ENCODE data around the gene VAT1. TPM values are rescaled to one million over a fixed set of nuclear protein-coding genes. Genes with fewer than 3 reads are reported as not detected.

VAT1 gene
- total and polyA plus RNA-seq, 9 of the 15 experiments (the other 6 are each of a cell fraction or from before 2014, with no cell fraction given), result 29.4 to 153 (median 66.7) TPM

DNA sequence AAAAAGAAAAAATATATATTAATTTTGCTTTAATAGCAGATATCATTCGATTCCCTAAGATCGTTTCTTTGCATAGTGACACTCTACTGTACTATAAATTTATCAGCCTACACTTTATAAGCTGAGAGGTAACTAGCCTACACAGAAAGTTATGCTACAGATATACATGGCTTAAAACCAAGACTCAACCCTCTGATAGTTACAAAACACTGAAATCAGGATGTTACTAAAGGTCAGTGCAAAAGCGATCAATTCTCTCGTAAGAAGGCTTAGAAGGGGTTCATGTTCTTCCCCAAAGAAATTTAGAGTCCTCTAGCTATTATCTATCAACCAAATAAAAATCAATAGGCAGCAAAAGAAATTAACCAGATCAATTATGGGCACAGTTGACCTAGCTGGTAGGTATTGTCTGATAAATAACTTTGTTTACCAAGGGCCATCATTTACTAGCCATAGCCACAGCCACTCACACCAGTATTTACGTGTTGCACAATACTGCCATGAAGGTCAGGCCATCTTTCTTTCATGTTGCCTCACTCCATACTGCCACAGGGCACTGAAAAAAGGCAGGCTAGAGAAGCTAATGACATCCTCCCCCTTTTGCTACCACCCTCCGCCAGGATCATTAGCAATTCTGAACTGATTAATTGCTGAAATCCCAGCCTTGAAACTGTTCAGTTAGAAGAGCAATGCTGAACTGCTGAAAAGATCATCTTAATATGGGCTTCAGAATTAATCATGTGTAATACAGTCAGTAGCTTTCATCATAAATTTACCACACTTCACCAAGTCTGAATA, 46.6 kb upstream of the VAT1 start:
- Histone ChIP-seq H3K9ac (ENCODE audit: insufficient read depth in 1 of 2, low read depth in 2 of 2, low read length in 2 of 2) (no peak overlapping the region), H3K36me3 (ENCODE audit: control insufficient read depth, insufficient read depth, low read length) (peaks cover 69% of the 10 kb centered on the region), H3K9me3 (replicated peaks; ENCODE audit: control insufficient read depth, insufficient read depth, low read depth, low read length) (no peaks in the 10 kb centered on the region), H3K9me1 (ENCODE audit: control insufficient read depth, insufficient read depth, low read length) (no peaks in the 10 kb centered on the region), H3K79me2 (ENCODE audit: control insufficient read depth, insufficient read depth, low read length) (no peaks in the 10 kb centered on the region), H3K4me1 (replicated peaks in 1 of 2; ENCODE audit: control insufficient read depth in 2 of 2, insufficient read depth in 2 of 2, low read length in 2 of 2) (no peaks in the 10 kb centered on the region), H3K27ac (ENCODE audit: extremely low read depth, low read depth, low read length) (no peak overlapping the region), H2AFZ (ENCODE audit: low read depth, low read length) (no peak overlapping the region), H3K4me3 (no peak overlapping the region), H3K4me2 (ENCODE audit: insufficient read depth, low read length) (no peak overlapping the region), H4K20me1 (replicated peaks; ENCODE audit: control insufficient read depth, insufficient read depth, low read length) (no peaks in the 10 kb centered on the region), H3K27me3 (ENCODE audit: control insufficient read depth in 2 of 2, insufficient read depth in 2 of 2, low read length in 2 of 2) (no peaks in the 10 kb centered on the region)
- BruUV-seq (replicated peaks), result TSS peak; percentile 8
- no peak for DNase-seq (ENCODE audit: extremely low read depth in 1 of 4, low spot score in 3 of 4)
- intact Hi-C loops (cut with micrococcal nuclease), result no loop called here
- FAIRE-seq, result no peak
- ChIA-PET CTCF (ENCODE audit: low intra/inter-chr PET ratio) (no interaction called here), POLR2A (interaction anchor here (0.8 to 1.7 kb wide), 5 partner anchors 8 to 247 kb away, joined by 3 to 6 read pairs (median 4); no protein-coding TSS in a partner anchor)
- no peak for ATAC-seq
- TF ChIP-seq CEBPB (tag; IDR thresholded peaks at IDR 0.05) (peak; percentile 75), FOXJ2 (tag; IDR thresholded peaks at IDR 0.05) (no peak), CEBPG (CRISPR knock-in tag; IDR thresholded peaks at IDR 0.05) (no peak), CEBPG (tag; conservative IDR thresholded peaks at IDR 0.05 in 1 of 2, IDR thresholded peaks at IDR 0.05 in 1 of 2) (peak; percentile 34 to 81; a peak in 3 of 4 replicates)
- in situ Hi-C loops (cut with MboI), result no loop called here
- WGBS (ENCODE audit: insufficient coverage, low coverage, missing lambda C conversion rate), result 93% methylated on average over 6 of the region's 6 CpGs

Measured in K562 (cell line).